RKO (cell line): Measurements from ENCODE around the gene KCNMA1.
A peak's percentile ranks its signal among the peaks of the same experiment; 100 is the strongest.
"Not testable (repeated sequence)": the region's sequence is repeated elsewhere in the genome, so short reads cannot be mapped to it uniquely, and the experiment has no call there.

ENCODE experiments used
- DNase-seq: peaks from one replicate; pipeline ENCODE4 v3.0.0-alpha.2; 2016; ENCODE audit warnings: low spot score

The KCNMA1 gene

GRCh38 chr10:77531441-77532001 is 106.1 kb downstream of the KCNMA1 start:
- DNase-seq = peak; percentile 43

GRCh38 chr10:77530011-77530410 is 107.6 kb downstream of the KCNMA1 start:
- no peak for DNase-seq

GRCh38 chr10:77529050-77529576 is 108.5 kb downstream of the KCNMA1 start:
- DNase-seq = no peak

- no peak for DNase-seq
Measured at GRCh38 chr10:77527839-77528238, 109.8 kb downstream of the KCNMA1 start.

GRCh38 chr10:77526868-77527617 is 110.6 kb downstream of the KCNMA1 start:
- no peak for DNase-seq

GRCh38 chr10:77524281-77524711 is 113.3 kb downstream of the KCNMA1 start:
- no peak for DNase-seq

GRCh38 chr10:77522268-77522809 is 115.3 kb downstream of the KCNMA1 start:
- DNase-seq = no peak

- no peak for DNase-seq
Measured at GRCh38 chr10:77520995-77521394, 116.6 kb downstream of the KCNMA1 start.

- no peak for DNase-seq
Measured at GRCh38 chr10:77520290-77520689, 117.3 kb downstream of the KCNMA1 start.

GRCh38 chr10:77519791-77520190 is 117.8 kb downstream of the KCNMA1 start:
- not testable (repeated sequence) for DNase-seq

GRCh38 chr10:77518910-77519274 is 118.7 kb downstream of the KCNMA1 start:
- DNase-seq = no peak

- no peak for DNase-seq
Measured at GRCh38 chr10:77518241-77518909, 119.2 kb downstream of the KCNMA1 start.

- DNase-seq = no peak
Measured at GRCh38 chr10:77516575-77516974, 121.0 kb downstream of the KCNMA1 start.

GRCh38 chr10:77514870-77515269 is 122.7 kb downstream of the KCNMA1 start:
- DNase-seq = no peak

- DNase-seq = peak; percentile 22
Measured at GRCh38 chr10:77513781-77514331, 123.8 kb downstream of the KCNMA1 start.

GRCh38 chr10:77513220-77513619 is 124.4 kb downstream of the KCNMA1 start:
- no peak for DNase-seq

GRCh38 chr10:77512219-77512578 is 125.4 kb downstream of the KCNMA1 start:
- DNase-seq = no peak

GRCh38 chr10:77511498-77512218 is 126.0 kb downstream of the KCNMA1 start:
- no peak for DNase-seq

GRCh38 chr10:77510695-77511094 is 126.9 kb downstream of the KCNMA1 start:
- no peak for DNase-seq

GRCh38 chr10:77510294-77510693 is 127.3 kb downstream of the KCNMA1 start:
- no peak for DNase-seq

- DNase-seq = no peak
Measured at GRCh38 chr10:77509391-77509790, 128.2 kb downstream of the KCNMA1 start.
